Ishikawa (cell line): Measurements from ENCODE around the gene PIH1D1.

Source experiments
- CEBPB ChIP-seq: IDR thresholded peaks from 2 replicates; pipeline ENCODE4 v1.6.1; 2012
- EP300 ChIP-seq: IDR thresholded peaks from 2 replicates; pipeline ENCODE4 v1.6.1; 2012; ENCODE audit warnings: borderline replicate concordance
- MAX ChIP-seq: IDR thresholded peaks from 2 replicates; pipeline ENCODE4 v1.6.1; 2012
- NFIC ChIP-seq: IDR thresholded peaks from 2 replicates; pipeline ENCODE4 v1.6.1; 2012
- RAD21 ChIP-seq: IDR thresholded peaks from 2 replicates; pipeline ENCODE4 v1.6.1; 2012; ENCODE audit warnings: low read depth
- TCF12 ChIP-seq: IDR thresholded peaks from 2 replicates; pipeline ENCODE4 v1.6.1; 2012; ENCODE audit warnings: low read depth
- YY1 ChIP-seq: IDR thresholded peaks from 2 replicates; pipeline ENCODE4 v1.6.1; 2012; ENCODE audit warnings: low read depth

DNA sequence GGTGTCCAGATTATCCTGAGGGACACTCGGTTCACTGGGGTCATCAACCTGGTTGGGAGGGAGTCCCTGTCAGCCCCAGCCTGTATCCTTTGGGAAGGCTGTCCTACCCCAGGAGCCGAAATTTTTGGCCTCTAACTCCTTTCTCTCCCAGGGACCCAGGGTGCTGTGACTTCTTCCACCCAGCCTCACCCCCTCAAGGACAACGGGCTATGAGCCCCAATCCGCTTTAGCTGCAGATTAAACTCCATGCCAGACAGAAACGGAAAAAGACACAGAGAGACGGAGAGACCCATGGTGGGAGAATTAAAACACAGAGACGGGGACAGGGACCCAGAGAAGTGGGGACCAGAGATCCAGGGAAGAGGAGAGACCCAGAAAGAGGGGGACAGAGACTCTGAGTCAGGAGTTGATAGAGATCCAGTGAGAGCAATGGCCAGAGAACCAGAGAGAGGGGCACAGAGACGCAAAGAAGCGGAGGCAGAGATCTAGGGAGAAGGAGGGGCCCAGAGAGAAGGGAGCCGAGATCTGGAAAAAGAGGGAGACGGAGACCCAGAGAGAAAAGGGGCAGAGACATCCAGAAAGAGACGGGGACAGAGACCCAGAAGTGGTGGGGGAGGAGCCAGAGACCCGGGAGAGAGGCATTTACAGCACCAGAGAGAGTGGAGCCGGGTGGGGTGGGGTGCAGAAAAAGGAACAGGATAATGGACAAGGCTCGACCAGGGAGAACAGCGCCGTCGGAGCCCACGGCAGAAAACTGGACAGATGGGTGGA is 11.0 kb downstream of the PIH1D1 start:
- TF ChIP-seq YY1 = no peak
- no peak for TF ChIP-seq TCF12
- TF ChIP-seq RAD21 = no peak
- TF ChIP-seq EP300 = no peak
- TF ChIP-seq NFIC = no peak
- no peak for TF ChIP-seq CEBPB
- no peak for TF ChIP-seq MAX
